Stomach (tissue), 9 donors: ENCODE measurements around the gene SLC23A3. TPM values are rescaled to one million over a fixed set of nuclear protein-coding genes. Genes with fewer than 3 reads are reported as not detected.

Source experiments
- DNase-seq, 2 donors: peaks; one replicate each; pipeline versions ENCODE4 v3.0.0 to v3.0.0-alpha.2; 2013 to 2019
- H3K27ac ChIP-seq, 5 donors: fragments of 200-600 bp in 4 of 5; sonication (generic) in 4 of 5; one replicate each; pipeline ENCODE4 v1.5.1; 2013 to 2019; ENCODE audit warnings: mild to moderate bottlenecking in 1 of 5, moderate library complexity in 1 of 5
- H3K27me3 ChIP-seq, 3 donors: fragments of 200-600 bp; sonication (generic); one replicate each; pipeline ENCODE4 v1.5.1; 2017 to 2019; ENCODE audit warnings: mixed run types in 1 of 3
- H3K36me3 ChIP-seq, 4 donors: fragments of 200-600 bp; sonication (generic); 1 replicate in 3 of 4; 2 replicates in 1 of 4; pipeline ENCODE4 v1.5.1; 2016 to 2019
- H3K4me1 ChIP-seq, 4 donors: fragments of 200-600 bp; sonication (generic); one replicate each; pipeline ENCODE4 v1.5.1; 2016 to 2019
- H3K4me3 ChIP-seq, 4 donors: fragments of 200-600 bp; sonication (generic) in 3 of 4; one replicate each; pipeline ENCODE4 v1.5.1; 2016 to 2019; ENCODE audit warnings: mild to moderate bottlenecking in 1 of 4
- H3K9me3 ChIP-seq, 4 donors: fragments of 200-600 bp; sonication (generic); one replicate each; pipeline ENCODE4 v1.5.1; 2016 to 2019
- EP300 ChIP-seq: sonication (generic); formaldehyde crosslinking; IDR thresholded peaks from one replicate; pipeline ENCODE4 v1.6.1; 2017; ENCODE audit warnings: antibody characterized with exemption
- POLR2A ChIP-seq, 4 donors: fragments of 450-650 bp; IDR thresholded peaks; one replicate each; pipeline ENCODE4 v1.6.1; 2016; ENCODE audit warnings: antibody characterized with exemption in 4 of 4, control low read depth in 2 of 4, mild to moderate bottlenecking in 1 of 4, moderate library complexity in 1 of 4
- POLR2AphosphoS5 ChIP-seq, 3 donors: sonication (generic); formaldehyde crosslinking; IDR thresholded peaks; one replicate each; pipeline ENCODE4 v1.6.1; 2016; ENCODE audit warnings: antibody characterized with exemption in 3 of 3
- WGBS, 5 donors: extraction: QIAGEN DNeasy Blood & Tissue Kit in 3 of 5; methylation state at CpG; one replicate each; pipeline versions ENCODE4 v1.1.5 to v1.1.7; 2013 to 2018; 5-methylcytosine and 5-hydroxymethylcytosine counted together
- intact Hi-C: fragments of 100-400 bp; cut with DNase I; formaldehyde crosslinking; loops from one replicate; pipeline ENCODE4 v1.15.1; 2023; ENCODE audit warnings: low total_unique reads
- polyA plus RNA-seq, 3 donors: library from polyadenylated mRNA; stranded (reverse); fragments of 200-250 nt; gene quantifications; one replicate each; pipeline ENCODE4 v1.2.3, GENCODE V29; 2013
- total RNA-seq, 5 donors: library from RNA; depleted of rRNA; stranded (reverse); fragments of >200 nt; gene quantifications; one replicate each; pipeline versions ENCODE4 v1.1.0 to v1.2.3, GENCODE V29; 2014 to 2016
- TF ChIP-seq, protein P1 (sequence below), 7 experiments: fragments of 450-650 bp in 4 of 7; fragments of 200-600 bp in 3 of 7; sonication (generic) in 3 of 7; IDR thresholded peaks; one replicate each; pipeline ENCODE4 v1.5.1; 2016 to 2019; ENCODE audit warnings: antibody characterized with exemption in 7 of 7, control low read depth in 2 of 7, mild to moderate bottlenecking in 1 of 7
- donor health status: healthy with polysubstance abuse.
- donor health status: Bipolar disorder and iron deficiency.
- donor health status: healthy.

SLC23A3 gene
- total and polyA plus RNA-seq, 8 donors, result 0.45 to 4.1 (median 0.92) TPM; not detected in 1

DNA sequence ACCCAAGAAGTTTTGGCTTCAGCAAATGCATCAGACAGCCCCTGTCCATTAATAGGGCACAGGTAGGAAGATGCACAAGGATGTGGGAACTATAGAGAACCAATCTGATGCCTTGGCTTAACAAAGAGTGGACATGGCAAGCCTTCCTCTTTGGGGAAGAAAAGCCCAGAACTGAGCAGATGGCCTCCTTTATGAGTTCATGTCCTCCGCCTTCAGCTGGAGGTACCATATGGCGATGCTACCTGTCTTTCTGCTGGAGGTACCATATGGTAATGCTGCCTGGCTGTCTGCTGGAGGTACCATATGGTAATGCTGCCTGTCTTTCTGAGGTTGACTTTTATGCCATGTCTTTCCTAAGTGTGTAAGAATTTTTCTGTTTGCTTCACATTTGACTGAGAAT lies 14.3 kb upstream of the SLC23A3 start:
- peaks cover 7 to 30% (median 15%) of the 10 kb centered on the region in 4 donors for H3K4me1 ChIP-seq
- no peak for DNase-seq
- TF ChIP-seq POLR2A (IDR thresholded peaks at IDR 0.05), result no peak
- TF ChIP-seq EP300, result no peak
- no peak for TF ChIP-seq POLR2AphosphoS5 (IDR thresholded peaks at IDR 0.05)
- TF ChIP-seq, protein P1, sequence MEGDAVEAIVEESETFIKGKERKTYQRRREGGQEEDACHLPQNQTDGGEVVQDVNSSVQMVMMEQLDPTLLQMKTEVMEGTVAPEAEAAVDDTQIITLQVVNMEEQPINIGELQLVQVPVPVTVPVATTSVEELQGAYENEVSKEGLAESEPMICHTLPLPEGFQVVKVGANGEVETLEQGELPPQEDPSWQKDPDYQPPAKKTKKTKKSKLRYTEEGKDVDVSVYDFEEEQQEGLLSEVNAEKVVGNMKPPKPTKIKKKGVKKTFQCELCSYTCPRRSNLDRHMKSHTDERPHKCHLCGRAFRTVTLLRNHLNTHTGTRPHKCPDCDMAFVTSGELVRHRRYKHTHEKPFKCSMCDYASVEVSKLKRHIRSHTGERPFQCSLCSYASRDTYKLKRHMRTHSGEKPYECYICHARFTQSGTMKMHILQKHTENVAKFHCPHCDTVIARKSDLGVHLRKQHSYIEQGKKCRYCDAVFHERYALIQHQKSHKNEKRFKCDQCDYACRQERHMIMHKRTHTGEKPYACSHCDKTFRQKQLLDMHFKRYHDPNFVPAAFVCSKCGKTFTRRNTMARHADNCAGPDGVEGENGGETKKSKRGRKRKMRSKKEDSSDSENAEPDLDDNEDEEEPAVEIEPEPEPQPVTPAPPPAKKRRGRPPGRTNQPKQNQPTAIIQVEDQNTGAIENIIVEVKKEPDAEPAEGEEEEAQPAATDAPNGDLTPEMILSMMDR (IDR thresholded peaks at IDR 0.05), result no peak
- no peak overlapping the region for H3K27ac ChIP-seq
- H3K4me3 ChIP-seq, result no peak overlapping the region
- H3K27me3 ChIP-seq, result no peaks in the 10 kb centered on the region
- no peaks in the 10 kb centered on the region for H3K9me3 ChIP-seq
- WGBS, 5 donors, result 89 to 100% (median 96%) methylated on average over 2 of the region's 2 CpGs
- peaks cover 35 to 67% (median 62%) of the 10 kb centered on the region in 4 donors for H3K36me3 ChIP-seq
- intact Hi-C loops, result no loop called here

DNA sequence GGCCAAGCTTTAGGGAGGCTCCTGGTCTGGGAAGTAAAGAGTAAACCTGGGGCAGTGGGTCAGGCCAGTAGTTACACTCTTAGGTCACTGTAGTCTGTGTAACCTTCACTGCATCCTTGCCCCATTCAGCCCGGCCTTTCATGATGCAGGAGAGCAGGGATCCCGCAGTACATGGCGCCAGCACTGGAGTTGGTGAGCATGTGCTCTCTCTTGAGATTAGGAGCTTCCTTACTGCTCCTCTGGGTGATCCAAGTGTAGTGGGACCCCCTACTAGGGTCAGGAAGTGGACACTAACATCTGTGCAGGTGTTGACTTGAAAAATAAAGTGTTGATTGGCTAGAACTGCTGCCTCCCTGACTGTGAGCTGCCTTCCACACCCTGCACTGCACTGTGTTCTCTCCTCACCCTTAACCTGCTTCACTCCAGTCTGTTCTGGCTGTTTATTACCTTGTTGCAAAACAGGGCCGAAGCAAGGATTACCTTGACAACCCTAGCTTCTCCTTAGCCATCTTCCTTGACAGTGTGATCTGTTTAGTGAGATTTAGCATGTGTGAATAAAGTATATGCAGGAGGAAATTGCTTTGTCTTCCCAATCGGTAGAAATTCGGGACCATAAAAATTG lies 13.4 kb upstream of the SLC23A3 start:
- peaks cover 35 to 67% (median 62%) of the 10 kb centered on the region in 4 donors for H3K36me3 ChIP-seq
- H3K4me1 ChIP-seq, result peaks cover 12 to 37% (median 22%) of the 10 kb centered on the region in 4 donors
- 89 to 95% (median 95%) methylated on average over 6 of the region's 6 CpGs for WGBS, 5 donors
- intact Hi-C loops, result no loop called here
- H3K27me3 ChIP-seq, result no peaks in the 10 kb centered on the region
- no peaks in the 10 kb centered on the region for H3K9me3 ChIP-seq
- TF ChIP-seq POLR2A (IDR thresholded peaks at IDR 0.05) (no peak), EP300 (no peak), POLR2AphosphoS5 (IDR thresholded peaks at IDR 0.05) (no peak)
- TF ChIP-seq, protein P1 (IDR thresholded peaks at IDR 0.05), result no peak
- no peak overlapping the region for H3K4me3 ChIP-seq
- no peak for DNase-seq
- no peak overlapping the region for H3K27ac ChIP-seq

DNA sequence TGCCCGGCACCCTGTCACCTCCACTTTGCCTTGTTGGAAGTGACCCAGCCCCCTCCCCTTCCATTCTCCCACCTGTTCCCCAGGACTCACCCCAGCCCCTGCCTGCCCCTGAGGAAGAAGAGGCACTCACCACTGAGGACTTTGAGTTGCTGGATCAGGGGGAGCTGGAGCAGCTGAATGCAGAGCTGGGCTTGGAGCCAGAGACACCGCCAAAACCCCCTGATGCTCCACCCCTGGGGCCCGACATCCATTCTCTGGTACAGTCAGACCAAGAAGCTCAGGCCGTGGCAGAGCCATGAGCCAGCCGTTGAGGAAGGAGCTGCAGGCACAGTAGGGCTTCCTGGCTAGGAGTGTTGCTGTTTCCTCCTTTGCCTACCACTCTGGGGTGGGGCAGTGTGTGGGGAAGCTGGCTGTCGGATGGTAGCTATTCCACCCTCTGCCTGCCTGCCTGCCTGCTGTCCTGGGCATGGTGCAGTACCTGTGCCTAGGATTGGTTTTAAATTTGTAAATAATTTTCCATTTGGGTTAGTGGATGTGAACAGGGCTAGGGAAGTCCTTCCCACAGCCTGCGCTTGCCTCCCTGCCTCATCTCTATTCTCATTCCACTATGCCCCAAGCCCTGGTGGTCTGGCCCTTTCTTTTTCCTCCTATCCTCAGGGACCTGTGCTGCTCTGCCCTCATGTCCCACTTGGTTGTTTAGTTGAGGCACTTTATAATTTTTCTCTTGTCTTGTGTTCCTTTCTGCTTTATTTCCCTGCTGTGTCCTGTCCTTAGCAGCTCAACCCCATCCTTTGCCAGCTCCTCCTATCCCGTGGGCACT lies 12.7 kb upstream of the SLC23A3 start:
- H3K27ac ChIP-seq, result no peak overlapping the region

DNA sequence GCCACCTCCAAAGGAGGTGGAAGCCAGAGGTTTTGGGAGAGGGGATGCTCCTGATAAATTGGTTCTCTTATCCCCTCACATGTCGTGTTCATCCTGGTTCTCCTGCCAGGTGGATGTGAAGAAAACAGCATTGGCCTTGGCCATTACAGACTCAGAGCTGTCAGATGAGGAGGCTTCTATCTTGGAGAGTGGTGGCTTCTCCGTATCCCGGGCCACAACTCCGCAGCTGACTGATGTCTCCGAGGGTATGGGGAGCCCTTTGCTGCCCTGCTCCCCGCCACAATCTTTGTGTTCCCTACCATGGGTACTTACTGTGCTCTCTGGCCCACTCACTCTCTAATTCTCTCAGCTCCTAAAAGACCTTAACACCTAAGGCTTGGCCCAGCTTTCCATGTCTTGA lies 11.7 kb upstream of the SLC23A3 start:
- 88 to 97% (median 95%) methylated on average over 6 of the region's 6 CpGs for WGBS, 5 donors
- Histone ChIP-seq H3K27me3 (no peaks in the 10 kb centered on the region), H3K27ac (no peak overlapping the region), H3K36me3 (peaks cover 35 to 67% (median 62%) of the 10 kb centered on the region in 4 donors), H3K4me1 (peaks cover 12 to 37% (median 25%) of the 10 kb centered on the region in 4 donors), H3K9me3 (no peaks in the 10 kb centered on the region), H3K4me3 (no peak overlapping the region)
- TF ChIP-seq, protein P1 (IDR thresholded peaks at IDR 0.05), result no peak
- TF ChIP-seq POLR2AphosphoS5 (IDR thresholded peaks at IDR 0.05) (no peak), EP300 (no peak), POLR2A (IDR thresholded peaks at IDR 0.05) (no peak)
- no peak for DNase-seq
- intact Hi-C loops, result no loop called here

More for the DNA sequence above, 12.7 kb upstream of the SLC23A3 start:
- Histone ChIP-seq H3K27me3 (no peaks in the 10 kb centered on the region), H3K9me3 (no peaks in the 10 kb centered on the region), H3K4me3 (no peak overlapping the region), H3K36me3 (peaks cover 35 to 67% (median 62%) of the 10 kb centered on the region in 4 donors), H3K4me1 (peaks cover 12 to 37% (median 22%) of the 10 kb centered on the region in 4 donors)
- DNase-seq, result no peak
- intact Hi-C loops, result no loop called here
- no peak for TF ChIP-seq EP300
- TF ChIP-seq, protein P1 (IDR thresholded peaks at IDR 0.05), result no peak
- no peak for TF ChIP-seq POLR2A (IDR thresholded peaks at IDR 0.05)
- no peak for TF ChIP-seq POLR2AphosphoS5 (IDR thresholded peaks at IDR 0.05)
- WGBS, 5 donors, result 72 to 85% (median 76%) methylated on average over 6 to 8 of the region's 8 CpGs
